ENCODE data around the gene NMT1.

GRCh38 chr17:45050481-45051059 lies 10.5 kb upstream of the NMT1 start:
- TF ChIP-seq POLR2A (IDR thresholded peaks at IDR 0.05; ENCODE audit: low read depth, low read length) (no peak), POLR2AphosphoS5 (IDR thresholded peaks at IDR 0.05; ENCODE audit: low read depth, low read length) (no peak), TAF1 (IDR thresholded peaks at IDR 0.05; ENCODE audit: borderline replicate concordance, low read depth, low read length) (no peak)
